ENCODE measurements around the gene COBLL1.

COBLL1 gene

DNA sequence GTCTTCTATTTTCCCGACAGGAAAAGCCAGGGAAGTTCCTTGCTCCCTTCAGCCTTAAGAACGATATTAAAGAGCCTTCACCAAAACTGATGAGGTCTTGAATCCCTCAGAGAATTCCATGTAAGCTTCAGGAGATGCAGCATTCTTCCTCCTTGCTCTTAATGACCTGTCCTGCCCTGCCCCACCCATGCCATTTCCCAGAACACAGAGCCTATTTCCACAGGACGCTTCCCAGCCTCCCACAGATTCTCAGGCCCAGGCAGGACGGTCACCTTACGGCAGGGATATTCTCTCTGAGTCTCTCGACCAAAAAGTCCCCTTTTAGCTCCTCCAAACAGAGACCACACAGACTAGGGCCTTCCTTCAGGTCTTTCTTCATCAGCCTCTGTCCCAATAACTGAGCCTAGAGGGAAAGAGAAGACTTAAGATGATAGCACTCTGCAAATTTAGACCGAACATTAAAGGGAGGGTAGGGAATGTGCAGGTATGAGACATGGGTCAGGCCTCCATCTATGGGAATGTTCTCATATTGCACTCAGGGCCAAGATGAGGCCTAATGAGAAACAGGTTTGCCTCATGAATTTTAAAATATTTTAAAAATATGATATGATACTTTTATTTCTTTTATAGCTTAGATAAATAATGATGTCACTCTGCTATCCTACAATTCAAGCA lies 62.1 kb downstream of the COBLL1 start:
- Histone ChIP-seq H3K27me3 (ENCODE audit: insufficient read depth, low read depth, severe bottlenecking) (no peaks in the 10 kb centered on the region), H3K36me3 (no peaks in the 10 kb centered on the region), H3K9me3 (ENCODE audit: severe bottlenecking) (no peaks in the 10 kb centered on the region), H3K27ac (no peak overlapping the region), H3K4me3 (ENCODE audit: low read depth, low read length) (no peak overlapping the region)
- no peak for DNase-seq
- no peak for TF ChIP-seq CTCF (IDR thresholded peaks at IDR 0.05; ENCODE audit: low read depth, low read length)

- Histone ChIP-seq H3K27ac (no peak overlapping the region), H3K36me3 (no peaks in the 10 kb centered on the region), H3K9me3 (ENCODE audit: severe bottlenecking) (no peaks in the 10 kb centered on the region), H3K4me3 (ENCODE audit: low read depth, low read length) (no peak overlapping the region), H3K27me3 (ENCODE audit: insufficient read depth, low read depth, severe bottlenecking) (no peaks in the 10 kb centered on the region)
- DNase-seq: no peak
- no peak for TF ChIP-seq CTCF (IDR thresholded peaks at IDR 0.05; ENCODE audit: low read depth, low read length)
Measured at GRCh38 chr2:164778723-164779122, 62.9 kb downstream of the COBLL1 start.

GRCh38 chr2:164777847-164778461 lies 63.7 kb downstream of the COBLL1 start:
- Histone ChIP-seq H3K4me3 (ENCODE audit: low read depth, low read length) (no peak overlapping the region), H3K36me3 (no peaks in the 10 kb centered on the region), H3K9me3 (ENCODE audit: severe bottlenecking) (no peaks in the 10 kb centered on the region), H3K27me3 (ENCODE audit: insufficient read depth, low read depth, severe bottlenecking) (no peaks in the 10 kb centered on the region), H3K27ac (no peak overlapping the region)
- no peak for TF ChIP-seq CTCF (IDR thresholded peaks at IDR 0.05; ENCODE audit: low read depth, low read length)
- no peak for DNase-seq

DNA sequence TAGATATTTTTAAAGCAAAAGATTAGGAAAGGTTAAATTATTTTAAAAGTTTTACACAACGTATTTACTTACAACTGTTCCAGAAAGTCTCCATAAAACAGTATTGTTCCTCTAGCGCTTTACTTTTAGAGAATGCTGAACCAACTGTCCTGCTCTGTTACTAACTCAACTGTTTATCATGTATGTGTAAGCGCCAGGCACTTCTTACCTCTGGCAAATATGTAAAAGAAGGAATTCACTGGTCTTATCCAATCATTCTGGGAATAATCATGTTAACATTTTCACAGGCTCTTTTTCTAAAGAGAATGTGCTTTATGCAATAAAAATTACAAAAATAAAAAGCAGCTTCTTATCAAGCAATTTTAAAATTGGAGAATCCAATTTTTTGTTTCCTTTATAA lies 68.0 kb downstream of the COBLL1 start:
- no peak for TF ChIP-seq CTCF (IDR thresholded peaks at IDR 0.05; ENCODE audit: low read depth, low read length)
- Histone ChIP-seq H3K27me3 (ENCODE audit: insufficient read depth, low read depth, severe bottlenecking) (no peaks in the 10 kb centered on the region), H3K9me3 (ENCODE audit: severe bottlenecking) (no peaks in the 10 kb centered on the region), H3K36me3 (no peaks in the 10 kb centered on the region), H3K27ac (no peak overlapping the region), H3K4me3 (ENCODE audit: low read depth, low read length) (no peak overlapping the region)
- no peak for DNase-seq

DNA sequence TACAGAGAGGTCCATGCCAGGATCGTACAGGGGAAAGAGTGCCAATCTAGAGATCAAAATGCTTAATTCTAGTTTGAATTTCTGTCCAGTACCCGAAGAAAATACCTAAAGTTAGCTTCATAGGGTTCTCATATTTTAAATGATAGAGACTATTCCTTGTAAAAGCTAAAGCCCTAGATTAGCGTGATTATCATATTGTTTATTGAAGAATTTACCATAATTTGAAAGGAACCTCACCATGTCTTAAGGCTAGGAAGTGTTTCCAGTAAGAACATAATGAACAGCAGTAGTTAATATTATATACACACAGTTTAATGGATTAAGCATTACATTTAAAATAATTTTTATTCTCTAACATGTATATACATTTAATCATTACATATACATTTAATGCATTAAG lies 68.5 kb downstream of the COBLL1 start:
- TF ChIP-seq CTCF (IDR thresholded peaks at IDR 0.05; ENCODE audit: low read depth, low read length): no peak
- H3K36me3 ChIP-seq: no peaks in the 10 kb centered on the region
- no peak overlapping the region for H3K27ac ChIP-seq
- no peaks in the 10 kb centered on the region for H3K27me3 ChIP-seq (ENCODE audit: insufficient read depth, low read depth, severe bottlenecking)
- no peaks in the 10 kb centered on the region for H3K9me3 ChIP-seq (ENCODE audit: severe bottlenecking)
- H3K4me3 ChIP-seq (ENCODE audit: low read depth, low read length): no peak overlapping the region
- no peak for DNase-seq

- H3K27me3 ChIP-seq (ENCODE audit: insufficient read depth, low read depth, severe bottlenecking): no peaks in the 10 kb centered on the region
- H3K36me3 ChIP-seq: no peaks in the 10 kb centered on the region
- H3K9me3 ChIP-seq (ENCODE audit: severe bottlenecking): no peaks in the 10 kb centered on the region
- no peak for TF ChIP-seq CTCF (IDR thresholded peaks at IDR 0.05; ENCODE audit: low read depth, low read length)
- no peak overlapping the region for H3K4me3 ChIP-seq (ENCODE audit: low read depth, low read length)
- DNase-seq: no peak
- no peak overlapping the region for H3K27ac ChIP-seq
Measured at GRCh38 chr2:164771897-164772296, 69.7 kb downstream of the COBLL1 start.
